BJ (cell line): ENCODE measurements around the gene ONECUT1. TPM values are rescaled to one million over a fixed set of nuclear protein-coding genes. Genes with fewer than 3 reads are reported as not detected.
"Not testable (repeated sequence)": the region's sequence is repeated elsewhere in the genome, so short reads cannot be mapped to it uniquely, and the experiment has no call there.

ENCODE experiments used
- CTCF ChIA-PET: fragments of 350-600 bp; formaldehyde crosslinking; extraction: SDS; loops from one replicate; lab custom pipeline; 2021; ENCODE audit warnings: antibody characterized with exemption, inconsistent platforms; lab: Yijun Ruan, JAX
- POLR2A ChIA-PET: fragments of 300-600 bp; sonication (Branson Sonifier 250); formaldehyde crosslinking; extraction: SDS; loops from one replicate; lab custom pipeline; 2021; ENCODE audit warnings: antibody characterized with exemption; lab: Charles Lee
- DNase-seq: peaks from one replicate; pipeline ENCODE4 v3.0.0-alpha.2; 2011; ENCODE audit warnings: low read depth
- H3K27me3 ChIP-seq: 2 replicates; pipeline ENCODE4 v1.6.0; 2011; ENCODE audit warnings: low read length; ENCODE audit not compliant: control insufficient read depth, insufficient read depth
- H3K36me3 ChIP-seq: 2 replicates; pipeline ENCODE4 v1.5.1; 2011; ENCODE audit warnings: low read length; ENCODE audit not compliant: control insufficient read depth, insufficient read depth
- H3K4me3 ChIP-seq: 2 replicates; pipeline ENCODE4 v1.5.1; 2011; ENCODE audit warnings: low read depth, mild to moderate bottlenecking, control low read depth, low read length
- CTCF ChIP-seq: IDR thresholded peaks from 2 replicates; pipeline ENCODE4 v1.5.1; 2011; ENCODE audit warnings: low read depth, mild to moderate bottlenecking, control low read depth, inconsistent platforms, low read length, moderate library complexity; ENCODE audit not compliant: insufficient read depth
- polyA minus RNA-seq: library from RNA; depleted of rRNA, polyadenylated mRNA; stranded (reverse); fragments of >200 nt; gene quantifications from 2 replicates; pipeline ENCODE4 v1.2.3, GENCODE V29; 2011; rRNA and poly(A)+ RNA removed
- polyA plus RNA-seq: library from polyadenylated mRNA; depleted of rRNA; stranded (reverse); fragments of >200 nt; gene quantifications from 2 replicates; pipeline ENCODE4 v1.2.3, GENCODE V29; 2011; rRNA removed

ONECUT1 gene
- not detected in 2 replicates for polyA plus RNA-seq
- polyA minus RNA-seq: 0.19 TPM in 1 of 2 replicates, not detected in the other

- TF ChIP-seq CTCF: no peak
- Histone ChIP-seq H3K36me3 (no peaks in the 10 kb centered on the region), H3K27me3 (peaks cover 69% of the 10 kb centered on the region), H3K4me3 (peak within 1 kb of the TSS; percentile 45)
- no peak for DNase-seq
- ChIA-PET CTCF (no interaction called here), POLR2A (no interaction called here)
Measured at GRCh38 chr15:52790169-52790708, at the start of gene ONECUT1. Gene ONECUT1 (minus strand): TSS chr15:52790336. CDS start chr15:52789884, 452 bp downstream.

- ChIA-PET POLR2A (no interaction called here), CTCF (no interaction called here)
- Histone ChIP-seq H3K36me3 (no peaks in the 10 kb centered on the region), H3K27me3 (no peaks in the 10 kb centered on the region), H3K4me3 (no peak overlapping the region)
- no peak for TF ChIP-seq CTCF
- DNase-seq: no peak
Measured at GRCh38 chr15:52834379-52834778, 44.2 kb upstream of the ONECUT1 start.

- H3K36me3 ChIP-seq, DNase-seq, POLR2A ChIA-PET, H3K27me3 ChIP-seq, H3K4me3 ChIP-seq: not testable (repeated sequence)
- CTCF ChIA-PET: interaction anchor here (0.6 kb wide), 1 partner anchor 12 kb away, joined by 4 read pairs; no protein-coding TSS in a partner anchor
Measured at GRCh38 chr15:52824169-52824942, 34.2 kb upstream of the ONECUT1 start.

- Histone ChIP-seq H3K4me3 (no peak overlapping the region), H3K27me3 (no peaks in the 10 kb centered on the region), H3K36me3 (no peaks in the 10 kb centered on the region)
- POLR2A ChIA-PET: no interaction called here
- TF ChIP-seq CTCF: no peak
- no peak for DNase-seq
- CTCF ChIA-PET: no interaction called here
Measured at GRCh38 chr15:52822475-52822874, 32.3 kb upstream of the ONECUT1 start.

- no peaks in the 10 kb centered on the region for H3K36me3 ChIP-seq
- ChIA-PET POLR2A (no interaction called here), CTCF (no interaction called here)
- H3K4me3 ChIP-seq: no peak overlapping the region
- H3K27me3 ChIP-seq: no peaks in the 10 kb centered on the region
- TF ChIP-seq CTCF: no peak
- DNase-seq: no peak
Measured at GRCh38 chr15:52819253-52819652, 29.1 kb upstream of the ONECUT1 start.

- POLR2A ChIA-PET, H3K4me3 ChIP-seq, H3K36me3 ChIP-seq, DNase-seq, CTCF ChIA-PET, H3K27me3 ChIP-seq: not testable (repeated sequence)
Measured at GRCh38 chr15:52815899-52816298, 25.8 kb upstream of the ONECUT1 start.
